Measurements from ENCODE around the gene FAM9B.
"Not testable (repeated sequence)": the region's sequence is repeated elsewhere in the genome, so short reads cannot be mapped to it uniquely, and the experiment has no call there.

The FAM9B gene

GRCh38 chrX:9033989-9034388 is at the start of gene FAM9B:
Gene FAM9B, minus strand, starts transcription at chrX:9034127. Its CDS starts 1,141 bp downstream, at chrX:9032986.
- DNase-seq (ENCODE audit: low read depth in 2 of 2), result no peak

- DNase-seq (ENCODE audit: low read depth in 2 of 2), result no peak
Observed at GRCh38 chrX:9081271-9081670, 47.3 kb upstream of the FAM9B start.

- DNase-seq (ENCODE audit: low read depth in 2 of 2), result no peak
Observed at GRCh38 chrX:9074326-9074725, 40.4 kb upstream of the FAM9B start.

- no peak for DNase-seq (ENCODE audit: low read depth in 2 of 2)
Observed at GRCh38 chrX:9072281-9072680, 38.4 kb upstream of the FAM9B start.

GRCh38 chrX:9071031-9071650 is 37.2 kb upstream of the FAM9B start:
- DNase-seq (ENCODE audit: low read depth in 2 of 2), result no peak

- DNase-seq (ENCODE audit: low read depth in 2 of 2), result no peak
Observed at GRCh38 chrX:9069573-9069972, 35.6 kb upstream of the FAM9B start.

- no peak for DNase-seq (ENCODE audit: low read depth in 2 of 2)
Observed at GRCh38 chrX:9064694-9065093, 30.8 kb upstream of the FAM9B start.

- DNase-seq (ENCODE audit: low read depth in 2 of 2), result no peak
Observed at GRCh38 chrX:9062641-9063040, 28.7 kb upstream of the FAM9B start.

GRCh38 chrX:9055354-9055753 is 21.4 kb upstream of the FAM9B start:
- no peak for DNase-seq (ENCODE audit: low read depth in 2 of 2)

- DNase-seq (ENCODE audit: low read depth in 2 of 2), result no peak
Observed at GRCh38 chrX:9052081-9052480, 18.2 kb upstream of the FAM9B start.

GRCh38 chrX:9050331-9050730 is 16.4 kb upstream of the FAM9B start:
- no peak for DNase-seq (ENCODE audit: low read depth in 2 of 2)

- no peak for DNase-seq (ENCODE audit: low read depth in 2 of 2)
Observed at GRCh38 chrX:9048801-9049200, 14.9 kb upstream of the FAM9B start.

GRCh38 chrX:9038244-9038643 is 4.3 kb upstream of the FAM9B start:
- no peak for DNase-seq (ENCODE audit: low read depth in 2 of 2)

- DNase-seq (ENCODE audit: low read depth in 2 of 2), result no peak
Observed at GRCh38 chrX:9037296-9037695, 3.4 kb upstream of the FAM9B start.

- DNase-seq (ENCODE audit: low read depth in 2 of 2), result no peak
Observed at GRCh38 chrX:9033586-9033985, 341 bp downstream of the FAM9B start.

GRCh38 chrX:9033179-9033578 is 748 bp downstream of the FAM9B start:
- DNase-seq (ENCODE audit: low read depth in 2 of 2), result no peak

- DNase-seq (ENCODE audit: low read depth in 2 of 2), result no peak
Observed at GRCh38 chrX:9023293-9023692, 10.6 kb downstream of the FAM9B start.

- no peak for DNase-seq (ENCODE audit: low read depth in 2 of 2)
Observed at GRCh38 chrX:9019151-9019550, 14.8 kb downstream of the FAM9B start.

GRCh38 chrX:9018332-9018731 is 15.6 kb downstream of the FAM9B start:
- not testable (repeated sequence) for DNase-seq (ENCODE audit: low read depth in 2 of 2)

GRCh38 chrX:9003041-9003440 is 30.9 kb downstream of the FAM9B start:
- DNase-seq (ENCODE audit: low read depth in 2 of 2), result no peak

- DNase-seq (ENCODE audit: low read depth in 2 of 2), result peak in 1 of 2 donors; percentile 10
Observed at GRCh38 chrX:8988446-8988845, 45.5 kb downstream of the FAM9B start.

GRCh38 chrX:8987672-8988250 is 46.2 kb downstream of the FAM9B start:
- DNase-seq (ENCODE audit: low read depth in 2 of 2), result no peak

GRCh38 chrX:8984231-8984630 is 49.7 kb downstream of the FAM9B start:
- DNase-seq (ENCODE audit: low read depth in 2 of 2), result no peak

- DNase-seq (ENCODE audit: low read depth in 2 of 2), result no peak
Observed at GRCh38 chrX:8981723-8982122, 52.2 kb downstream of the FAM9B start.
